Retinal pigment epithelial cell (primary cell): ENCODE measurements around the gene TECTA.
"Not testable (repeated sequence)": the region's sequence is repeated elsewhere in the genome, so short reads cannot be mapped to it uniquely, and the experiment has no call there.

Experiments
- DNase-seq: peaks from one replicate; pipeline ENCODE4 v3.0.0-alpha.2; 2010; ENCODE audit warnings: low read depth
- H3K4me3 ChIP-seq: 2 replicates; pipeline ENCODE4 v1.5.1; 2011; ENCODE audit warnings: mild to moderate bottlenecking, low read length, control low read depth, moderate library complexity
- TF ChIP-seq, protein P1 (sequence below): conservative IDR thresholded peaks from 2 replicates; pipeline ENCODE4 v1.5.1; 2011; ENCODE audit warnings: low read depth, low read length, control low read depth, inconsistent platforms

The TECTA gene

GRCh38 chr11:121226415-121227263 is 125.6 kb downstream of the TECTA start:
- TF ChIP-seq, protein P1, sequence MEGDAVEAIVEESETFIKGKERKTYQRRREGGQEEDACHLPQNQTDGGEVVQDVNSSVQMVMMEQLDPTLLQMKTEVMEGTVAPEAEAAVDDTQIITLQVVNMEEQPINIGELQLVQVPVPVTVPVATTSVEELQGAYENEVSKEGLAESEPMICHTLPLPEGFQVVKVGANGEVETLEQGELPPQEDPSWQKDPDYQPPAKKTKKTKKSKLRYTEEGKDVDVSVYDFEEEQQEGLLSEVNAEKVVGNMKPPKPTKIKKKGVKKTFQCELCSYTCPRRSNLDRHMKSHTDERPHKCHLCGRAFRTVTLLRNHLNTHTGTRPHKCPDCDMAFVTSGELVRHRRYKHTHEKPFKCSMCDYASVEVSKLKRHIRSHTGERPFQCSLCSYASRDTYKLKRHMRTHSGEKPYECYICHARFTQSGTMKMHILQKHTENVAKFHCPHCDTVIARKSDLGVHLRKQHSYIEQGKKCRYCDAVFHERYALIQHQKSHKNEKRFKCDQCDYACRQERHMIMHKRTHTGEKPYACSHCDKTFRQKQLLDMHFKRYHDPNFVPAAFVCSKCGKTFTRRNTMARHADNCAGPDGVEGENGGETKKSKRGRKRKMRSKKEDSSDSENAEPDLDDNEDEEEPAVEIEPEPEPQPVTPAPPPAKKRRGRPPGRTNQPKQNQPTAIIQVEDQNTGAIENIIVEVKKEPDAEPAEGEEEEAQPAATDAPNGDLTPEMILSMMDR = no peak
- no peak overlapping the region for H3K4me3 ChIP-seq
- DNase-seq = no peak

DNA sequence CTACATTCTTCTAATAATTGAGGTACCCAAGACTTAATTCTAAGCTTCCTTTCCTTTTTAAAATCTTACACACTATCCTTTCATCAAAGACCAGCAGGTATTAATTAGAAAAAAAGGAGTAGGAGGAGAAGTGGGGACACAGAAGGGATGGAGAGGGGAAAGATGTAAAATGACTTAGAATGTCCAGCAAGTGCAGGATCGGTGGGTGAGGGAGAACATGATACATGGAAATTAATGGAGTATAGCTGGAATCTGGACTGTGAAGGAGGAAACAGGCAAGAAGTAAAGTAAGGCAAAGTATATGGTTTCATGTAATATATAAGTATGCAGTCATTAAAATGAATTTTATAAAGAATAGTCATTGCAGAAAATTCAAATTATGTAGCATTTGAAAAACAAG is 127.8 kb downstream of the TECTA start:
- no peak for DNase-seq
- no peak overlapping the region for H3K4me3 ChIP-seq
- TF ChIP-seq, protein P1 = no peak

GRCh38 chr11:121229495-121230215 is 128.6 kb downstream of the TECTA start:
- TF ChIP-seq, protein P1 = no peak
- DNase-seq = no peak
- no peak overlapping the region for H3K4me3 ChIP-seq

DNA sequence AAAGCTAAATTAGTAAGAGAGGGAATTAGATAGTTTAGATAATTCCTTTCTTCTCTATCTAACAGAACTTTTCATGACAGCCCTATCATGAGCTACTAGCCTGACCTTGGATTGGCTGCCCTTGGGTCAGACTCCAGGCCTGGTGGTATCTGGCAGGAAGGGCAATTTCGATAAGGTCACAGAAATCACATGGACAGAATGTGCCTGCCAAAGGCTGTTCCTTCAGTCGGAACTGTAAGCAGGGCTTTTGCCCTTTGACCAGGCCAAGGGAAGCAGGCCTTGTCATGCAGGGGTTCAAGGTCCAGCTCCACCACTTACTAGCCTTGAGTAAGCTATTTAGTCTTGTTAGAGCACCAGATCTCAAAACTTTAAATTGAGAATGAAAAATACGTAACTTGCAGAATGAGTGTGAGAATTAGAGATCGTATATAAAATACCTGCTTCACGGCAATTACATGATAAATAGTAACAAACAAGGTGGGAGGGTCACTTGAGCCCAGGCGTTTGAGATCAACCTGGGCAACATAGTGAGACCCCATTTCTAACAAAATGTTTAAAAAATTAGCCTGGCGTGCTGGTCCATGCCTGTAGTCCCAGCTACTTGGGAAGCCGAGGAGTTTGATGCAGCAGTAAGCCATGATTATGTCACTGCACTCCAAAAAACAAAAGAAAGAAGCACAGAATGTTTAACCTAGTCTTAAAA is 130.7 kb downstream of the TECTA start:
- DNase-seq = no peak
- TF ChIP-seq, protein P1 = no peak
- no peak overlapping the region for H3K4me3 ChIP-seq

GRCh38 chr11:121235057-121235456 is 134.0 kb downstream of the TECTA start:
- DNase-seq = no peak
- TF ChIP-seq, protein P1 = no peak
- no peak overlapping the region for H3K4me3 ChIP-seq

DNA sequence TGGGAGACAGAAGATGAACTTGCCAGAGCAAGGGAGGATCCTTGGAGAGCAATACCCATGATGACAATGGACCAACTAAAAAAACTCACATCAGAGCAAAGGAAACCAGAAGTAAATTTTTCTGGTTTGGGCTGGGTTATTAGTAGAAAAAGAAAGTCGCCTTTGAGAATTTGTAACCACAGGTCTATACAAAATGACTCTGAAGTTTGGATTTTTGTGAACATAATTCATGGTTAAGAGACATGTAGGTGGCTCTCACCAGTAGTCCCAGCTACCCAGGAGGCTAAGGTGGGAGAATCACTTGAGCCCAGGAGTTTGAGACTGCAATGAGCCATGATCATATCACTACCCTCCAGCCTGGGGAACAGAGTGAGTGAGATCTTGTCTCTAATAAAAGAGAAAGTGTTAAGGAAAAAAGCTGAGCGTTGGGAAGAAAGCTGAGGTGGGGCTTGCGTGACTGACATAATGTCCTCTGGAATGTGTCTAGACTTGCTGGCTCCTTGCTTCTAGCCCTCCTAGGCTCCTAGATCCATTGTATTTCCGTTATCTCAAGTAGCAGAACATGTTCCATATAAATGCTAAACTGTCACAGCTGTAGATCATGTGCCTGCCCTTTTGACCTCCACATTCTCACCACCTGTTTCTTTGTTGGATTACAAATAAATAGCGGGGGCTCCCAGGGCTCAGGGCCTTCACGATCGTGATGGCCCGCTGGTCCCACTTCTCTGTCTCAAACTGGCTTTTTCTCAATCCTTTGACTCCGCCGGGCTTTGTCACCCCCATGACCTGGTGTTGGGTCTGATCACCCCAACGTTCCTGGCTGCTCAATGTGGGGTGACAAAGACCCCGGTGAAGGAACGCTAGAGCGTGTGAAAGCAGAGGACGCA is 135.3 kb downstream of the TECTA start:
- TF ChIP-seq, protein P1 = no peak
- H3K4me3 ChIP-seq = no peak overlapping the region
- DNase-seq = peak; percentile 60

- DNase-seq, H3K4me3 ChIP-seq: not testable (repeated sequence)
Measured at GRCh38 chr11:121237247-121237646, 136.2 kb downstream of the TECTA start.
